HepG2 (cell line): ENCODE results near the gene AKT2. TPM values are rescaled to one million over a fixed set of nuclear protein-coding genes. Genes with fewer than 3 reads are reported as not detected.

Source experiments
- AGO1 ChIP-seq: fragments of 200-400 bp; formaldehyde crosslinking; IDR thresholded peaks from 2 replicates; pipeline ENCODE4 v1.6.1; 2017; ENCODE audit warnings: mild to moderate bottlenecking, low read depth, low read length, moderate library complexity; ENCODE audit not compliant: poor library complexity, severe bottlenecking
- ARNTL ChIP-seq: sonication (generic); formaldehyde crosslinking; IDR thresholded peaks from 2 replicates; pipeline ENCODE4 v1.4.0; 2020; ENCODE audit warnings: mild to moderate bottlenecking, missing genetic modification reagents
- HOXA9 ChIP-seq: sonication (generic); formaldehyde crosslinking; IDR thresholded peaks from 2 replicates; pipeline ENCODE4 v1.8.1; 2022; ENCODE audit warnings: missing genetic modification reagents, mild to moderate bottlenecking, moderate library complexity, borderline replicate concordance
- IKZF1 ChIP-seq: fragments of 450-650 bp; IDR thresholded peaks from 2 replicates; pipeline ENCODE4 v1.7.1; 2016
- ISX ChIP-seq: sonication (generic); formaldehyde crosslinking; conservative IDR thresholded peaks from 2 replicates; pipeline ENCODE4 v1.5.0; 2020; ENCODE audit warnings: missing genetic modification reagents
- KDM4B ChIP-seq: sonication (generic); formaldehyde crosslinking; IDR thresholded peaks from 2 replicates; pipeline ENCODE4 v1.4.0; 2020; ENCODE audit warnings: missing genetic modification reagents
- KLF13 ChIP-seq: sonication (generic); formaldehyde crosslinking; IDR thresholded peaks from 2 replicates; pipeline ENCODE4 v1.4.0; 2020; ENCODE audit warnings: mild to moderate bottlenecking, missing genetic modification reagents
- MTA1 ChIP-seq: sonication (generic); formaldehyde crosslinking; IDR thresholded peaks from 2 replicates; pipeline ENCODE4 v1.4.0; 2020; ENCODE audit warnings: missing genetic modification reagents, mild to moderate bottlenecking, borderline replicate concordance
- NFE2 ChIP-seq: sonication (generic); formaldehyde crosslinking; IDR thresholded peaks from 2 replicates; pipeline ENCODE4 v1.4.0; 2020; ENCODE audit warnings: missing genetic modification reagents
- NFYB ChIP-seq: sonication (generic); formaldehyde crosslinking; IDR thresholded peaks from 2 replicates; pipeline ENCODE4 v1.4.0; 2020; ENCODE audit warnings: missing genetic modification reagents
- U2AF1 ChIP-seq: fragments of 200-400 bp; formaldehyde crosslinking; optimal IDR thresholded peaks from 2 replicates; pipeline ENCODE3; 2017; ENCODE audit warnings: mild to moderate bottlenecking, low read depth, low read length
- ZFP36L1 ChIP-seq: sonication (generic); formaldehyde crosslinking; IDR thresholded peaks from 2 replicates; pipeline ENCODE4 v1.8.0; 2022; ENCODE audit warnings: mild to moderate bottlenecking, missing genetic modification reagents, moderate library complexity
- polyA plus RNA-seq, 8 experiments: library from polyadenylated mRNA; depleted of rRNA in 3 of 8; stranded (reverse) in 7 of 8; unstranded in 1 of 8; fragments of >200 nt; fragmentation: Illumina TruSeq in 4 of 8; extraction: Trizol in 4 of 8; gene quantifications; 2 replicates each; pipeline versions ENCODE4 v1.2.1 to v1.2.3, GENCODE V29; 2011 to 2016; ENCODE audit warnings: low read depth in 4 of 8, missing spikeins in 1 of 8, mixed read lengths in 1 of 8; ENCODE audit not compliant: insufficient read depth in 1 of 8
- total RNA-seq, 5 experiments: library from RNA; depleted of rRNA; stranded (reverse); fragments of >200 nt; fragmentation: Illumina TruSeq; extraction: Trizol; gene quantifications; 2 replicates each; pipeline ENCODE4 v1.2.3, GENCODE V29; 2016; ENCODE audit warnings: low read depth in 1 of 5
- TF ChIP-seq, protein P1 (sequence below): sonication (generic); formaldehyde crosslinking; IDR thresholded peaks from 2 replicates; pipeline ENCODE4 v1.5.1; 2020; ENCODE audit warnings: missing genetic modification reagents, mild to moderate bottlenecking, borderline replicate concordance
- TF ChIP-seq, protein P2 (sequence below): sonication (generic); formaldehyde crosslinking; IDR thresholded peaks from 2 replicates; pipeline ENCODE4 v1.8.0; 2022; ENCODE audit warnings: mild to moderate bottlenecking, missing genetic modification reagents
- TF ChIP-seq, protein P3 (sequence below): sonication (generic); formaldehyde crosslinking; IDR thresholded peaks from 2 replicates; pipeline ENCODE4 v1.5.1; 2020; ENCODE audit warnings: missing genetic modification reagents, mild to moderate bottlenecking, borderline replicate concordance
- TF ChIP-seq, protein P4 (sequence below): sonication (generic); formaldehyde crosslinking; IDR thresholded peaks from 2 replicates; pipeline ENCODE4 v1.8.1; 2023; ENCODE audit warnings: mild to moderate bottlenecking, missing genetic modification reagents
- TF ChIP-seq, protein P5 (sequence below): sonication (generic); formaldehyde crosslinking; IDR thresholded peaks from 2 replicates; pipeline ENCODE4 v1.5.0; 2020; ENCODE audit warnings: mild to moderate bottlenecking, missing genetic modification reagents, borderline replicate concordance
- TF ChIP-seq, protein P6 (sequence below): sonication (generic); formaldehyde crosslinking; IDR thresholded peaks from 2 replicates; pipeline ENCODE4 v1.4.0; 2020; ENCODE audit warnings: missing genetic modification reagents

The AKT2 gene
- total and polyA plus RNA-seq, 2 of the 13 experiments (the other 11 are each of a cell fraction or from before 2014, with no cell fraction given), result 82.1 to 173 TPM

DNA sequence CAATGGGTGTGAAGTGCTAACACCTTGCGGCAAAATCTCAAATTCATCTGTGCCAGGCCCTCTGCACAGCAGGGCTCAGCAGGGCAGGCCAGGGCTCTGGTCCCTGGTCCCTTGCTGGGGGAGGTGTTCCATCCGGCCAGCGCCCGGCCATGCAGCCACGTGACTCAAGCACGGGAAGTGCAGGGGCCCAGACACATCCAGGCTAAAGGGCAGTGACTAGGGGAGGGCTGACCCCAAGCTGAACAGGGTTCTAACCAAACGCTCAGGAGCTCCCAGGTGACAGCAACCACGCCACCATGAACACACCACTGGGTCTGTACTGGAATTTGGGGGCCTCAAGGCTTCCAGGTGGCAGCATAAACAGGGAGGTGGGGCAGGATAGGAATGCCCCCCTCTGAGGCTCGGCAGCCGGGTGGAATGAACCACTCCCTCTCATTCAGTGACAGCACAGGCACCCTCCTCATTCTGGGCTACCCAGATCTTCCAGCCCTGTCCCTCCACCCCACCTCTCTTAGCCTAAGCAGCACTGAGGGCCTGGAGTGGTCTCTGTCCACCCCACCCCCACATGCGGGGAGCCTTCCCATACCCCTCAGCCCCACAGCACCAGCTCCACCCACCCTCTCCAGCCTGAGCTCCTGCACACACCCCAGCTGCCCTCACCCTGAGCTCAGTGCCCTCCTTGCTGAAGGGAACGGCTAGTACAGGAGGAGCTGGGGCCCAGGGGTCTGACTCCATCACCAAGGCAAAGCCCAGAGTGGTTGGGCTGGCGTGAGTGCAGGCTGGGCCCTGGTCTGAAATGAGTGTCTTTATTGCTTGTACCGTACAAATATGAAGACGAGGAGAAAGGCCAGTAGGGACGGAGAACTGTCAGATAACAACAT lies 53.4 kb downstream of the AKT2 start (continued):
- TF ChIP-seq, protein P1, sequence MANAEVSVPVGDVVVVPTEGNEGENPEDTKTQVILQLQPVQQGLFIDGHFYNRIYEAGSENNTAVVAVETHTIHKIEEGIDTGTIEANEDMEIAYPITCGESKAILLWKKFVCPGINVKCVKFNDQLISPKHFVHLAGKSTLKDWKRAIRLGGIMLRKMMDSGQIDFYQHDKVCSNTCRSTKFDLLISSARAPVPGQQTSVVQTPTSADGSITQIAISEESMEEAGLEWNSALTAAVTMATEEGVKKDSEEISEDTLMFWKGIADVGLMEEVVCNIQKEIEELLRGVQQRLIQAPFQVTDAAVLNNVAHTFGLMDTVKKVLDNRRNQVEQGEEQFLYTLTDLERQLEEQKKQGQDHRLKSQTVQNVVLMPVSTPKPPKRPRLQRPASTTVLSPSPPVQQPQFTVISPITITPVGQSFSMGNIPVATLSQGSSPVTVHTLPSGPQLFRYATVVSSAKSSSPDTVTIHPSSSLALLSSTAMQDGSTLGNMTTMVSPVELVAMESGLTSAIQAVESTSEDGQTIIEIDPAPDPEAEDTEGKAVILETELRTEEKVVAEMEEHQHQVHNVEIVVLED (CRISPR knock-in tag), result peak; percentile 34; the same call in 1 of the 2 replicates
- TF ChIP-seq KLF13 (CRISPR knock-in tag) (no peak), KDM4B (CRISPR knock-in tag) (peak; percentile 67; the same call in 1 of the 2 replicates), ARNTL (CRISPR knock-in tag) (peak; percentile 99), HOXA9 (CRISPR knock-in tag) (no peak), U2AF1 (no peak), IKZF1 (no peak), NFYB (CRISPR knock-in tag) (no peak), ISX (CRISPR knock-in tag) (no peak), AGO1 (peak; percentile 61), MTA1 (CRISPR knock-in tag) (peak; percentile 89; the same call in 1 of the 2 replicates), NFE2 (CRISPR knock-in tag) (0 out of 2 replicates have a peak, but pooled peaks have one; percentile 14), ZFP36L1 (CRISPR knock-in tag) (no peak)
- TF ChIP-seq, protein P2, sequence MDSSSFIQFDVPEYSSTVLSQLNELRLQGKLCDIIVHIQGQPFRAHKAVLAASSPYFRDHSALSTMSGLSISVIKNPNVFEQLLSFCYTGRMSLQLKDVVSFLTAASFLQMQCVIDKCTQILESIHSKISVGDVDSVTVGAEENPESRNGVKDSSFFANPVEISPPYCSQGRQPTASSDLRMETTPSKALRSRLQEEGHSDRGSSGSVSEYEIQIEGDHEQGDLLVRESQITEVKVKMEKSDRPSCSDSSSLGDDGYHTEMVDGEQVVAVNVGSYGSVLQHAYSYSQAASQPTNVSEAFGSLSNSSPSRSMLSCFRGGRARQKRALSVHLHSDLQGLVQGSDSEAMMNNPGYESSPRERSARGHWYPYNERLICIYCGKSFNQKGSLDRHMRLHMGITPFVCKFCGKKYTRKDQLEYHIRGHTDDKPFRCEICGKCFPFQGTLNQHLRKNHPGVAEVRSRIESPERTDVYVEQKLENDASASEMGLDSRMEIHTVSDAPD (CRISPR knock-in tag), result no peak
- TF ChIP-seq, protein P3, sequence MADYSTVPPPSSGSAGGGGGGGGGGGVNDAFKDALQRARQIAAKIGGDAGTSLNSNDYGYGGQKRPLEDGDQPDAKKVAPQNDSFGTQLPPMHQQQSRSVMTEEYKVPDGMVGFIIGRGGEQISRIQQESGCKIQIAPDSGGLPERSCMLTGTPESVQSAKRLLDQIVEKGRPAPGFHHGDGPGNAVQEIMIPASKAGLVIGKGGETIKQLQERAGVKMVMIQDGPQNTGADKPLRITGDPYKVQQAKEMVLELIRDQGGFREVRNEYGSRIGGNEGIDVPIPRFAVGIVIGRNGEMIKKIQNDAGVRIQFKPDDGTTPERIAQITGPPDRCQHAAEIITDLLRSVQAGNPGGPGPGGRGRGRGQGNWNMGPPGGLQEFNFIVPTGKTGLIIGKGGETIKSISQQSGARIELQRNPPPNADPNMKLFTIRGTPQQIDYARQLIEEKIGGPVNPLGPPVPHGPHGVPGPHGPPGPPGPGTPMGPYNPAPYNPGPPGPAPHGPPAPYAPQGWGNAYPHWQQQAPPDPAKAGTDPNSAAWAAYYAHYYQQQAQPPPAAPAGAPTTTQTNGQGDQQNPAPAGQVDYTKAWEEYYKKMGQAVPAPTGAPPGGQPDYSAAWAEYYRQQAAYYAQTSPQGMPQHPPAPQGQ (CRISPR knock-in tag), result no peak
- TF ChIP-seq, protein P4, sequence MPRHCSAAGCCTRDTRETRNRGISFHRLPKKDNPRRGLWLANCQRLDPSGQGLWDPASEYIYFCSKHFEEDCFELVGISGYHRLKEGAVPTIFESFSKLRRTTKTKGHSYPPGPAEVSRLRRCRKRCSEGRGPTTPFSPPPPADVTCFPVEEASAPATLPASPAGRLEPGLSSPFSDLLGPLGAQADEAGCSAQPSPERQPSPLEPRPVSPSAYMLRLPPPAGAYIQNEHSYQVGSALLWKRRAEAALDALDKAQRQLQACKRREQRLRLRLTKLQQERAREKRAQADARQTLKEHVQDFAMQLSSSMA (CRISPR knock-in tag), result 0 out of 2 replicates have a peak, but pooled peaks have one; percentile 61
- TF ChIP-seq, protein P5, sequence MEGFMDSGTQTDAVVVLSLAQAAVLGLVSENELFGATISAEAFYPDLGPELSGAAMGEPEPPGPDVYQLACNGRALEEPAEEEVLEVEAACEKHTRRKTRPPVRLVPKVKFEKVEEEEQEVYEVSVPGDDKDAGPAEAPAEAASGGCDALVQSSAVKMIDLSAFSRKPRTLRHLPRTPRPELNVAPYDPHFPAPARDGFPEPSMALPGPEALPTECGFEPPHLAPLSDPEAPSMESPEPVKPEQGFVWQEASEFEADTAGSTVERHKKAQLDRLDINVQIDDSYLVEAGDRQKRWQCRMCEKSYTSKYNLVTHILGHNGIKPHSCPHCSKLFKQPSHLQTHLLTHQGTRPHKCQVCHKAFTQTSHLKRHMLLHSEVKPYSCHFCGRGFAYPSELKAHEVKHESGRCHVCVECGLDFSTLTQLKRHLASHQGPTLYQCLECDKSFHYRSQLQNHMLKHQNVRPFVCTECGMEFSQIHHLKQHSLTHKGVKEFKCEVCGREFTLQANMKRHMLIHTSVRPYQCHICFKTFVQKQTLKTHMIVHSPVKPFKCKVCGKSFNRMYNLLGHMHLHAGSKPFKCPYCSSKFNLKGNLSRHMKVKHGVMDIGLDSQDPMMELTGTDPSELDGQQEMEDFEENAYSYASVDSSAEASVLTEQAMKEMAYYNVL (CRISPR knock-in tag), result peak; percentile 81; the same call in 1 of the 2 replicates
- TF ChIP-seq, protein P6, sequence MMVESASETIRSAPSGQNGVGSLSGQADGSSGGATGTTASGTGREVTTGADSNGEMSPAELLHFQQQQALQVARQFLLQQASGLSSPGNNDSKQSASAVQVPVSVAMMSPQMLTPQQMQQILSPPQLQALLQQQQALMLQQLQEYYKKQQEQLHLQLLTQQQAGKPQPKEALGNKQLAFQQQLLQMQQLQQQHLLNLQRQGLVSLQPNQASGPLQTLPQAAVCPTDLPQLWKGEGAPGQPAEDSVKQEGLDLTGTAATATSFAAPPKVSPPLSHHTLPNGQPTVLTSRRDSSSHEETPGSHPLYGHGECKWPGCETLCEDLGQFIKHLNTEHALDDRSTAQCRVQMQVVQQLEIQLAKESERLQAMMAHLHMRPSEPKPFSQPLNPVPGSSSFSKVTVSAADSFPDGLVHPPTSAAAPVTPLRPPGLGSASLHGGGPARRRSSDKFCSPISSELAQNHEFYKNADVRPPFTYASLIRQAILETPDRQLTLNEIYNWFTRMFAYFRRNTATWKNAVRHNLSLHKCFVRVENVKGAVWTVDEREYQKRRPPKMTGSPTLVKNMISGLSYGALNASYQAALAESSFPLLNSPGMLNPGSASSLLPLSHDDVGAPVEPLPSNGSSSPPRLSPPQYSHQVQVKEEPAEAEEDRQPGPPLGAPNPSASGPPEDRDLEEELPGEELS, result peak; percentile 46
